ENCODE results near the gene PHF5A. TPM values are rescaled to one million over a fixed set of nuclear protein-coding genes. Genes with fewer than 3 reads are reported as not detected.

The PHF5A gene
- total RNA-seq, 2 experiments from 2014 or later = 41.3 to 44.2 TPM

DNA sequence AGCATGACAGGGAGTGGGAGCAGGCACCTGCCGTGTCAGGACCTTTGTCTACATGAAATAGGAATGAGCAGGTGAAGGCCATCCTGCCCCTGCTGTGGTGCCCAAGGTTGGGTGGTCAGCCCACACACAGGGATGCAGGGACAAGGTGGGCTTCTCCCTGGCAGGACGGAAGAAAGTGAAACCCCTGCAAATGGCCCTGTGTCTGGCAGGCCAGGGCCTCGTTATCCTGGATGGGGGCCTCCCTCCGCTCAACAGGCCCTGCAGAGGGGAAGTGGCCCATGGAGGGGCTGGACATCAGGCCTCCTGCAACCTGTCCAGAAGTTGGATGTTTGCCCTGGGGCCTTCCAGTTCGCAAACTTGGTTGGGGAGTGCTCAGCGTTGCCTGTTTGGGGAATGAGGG is 36.8 kb downstream of the PHF5A start:
- Mint-ChIP-seq H3K4me3 (no peak overlapping the region), H3K36me3 (ENCODE audit: low read depth) (peaks cover 45% of the 10 kb centered on the region), H3K4me1 (ENCODE audit: low read depth) (peaks cover 5% of the 10 kb centered on the region), H3K9me3 (no peaks in the 10 kb centered on the region), H3K27me3 (no peaks in the 10 kb centered on the region), H3K27ac (peak overlapping the region; percentile 42)
- peaks cover 14% of the 10 kb centered on the region for H3K4me1 ChIP-seq (ENCODE audit: insufficient read depth, low read length)
- H3K27me3 ChIP-seq (ENCODE audit: control insufficient read depth in 1 of 2, insufficient read depth in 2 of 2, low read length in 2 of 2) = no peaks in the 10 kb centered on the region
- DNase-seq (no peak), ATAC-seq (ENCODE audit: poor library complexity) (no peak)
- no peaks in the 10 kb centered on the region for H3K9me3 ChIP-seq (ENCODE audit: control insufficient read depth in 1 of 2, insufficient read depth in 1 of 2, low read length in 2 of 2)
- TF ChIP-seq, protein P1, sequence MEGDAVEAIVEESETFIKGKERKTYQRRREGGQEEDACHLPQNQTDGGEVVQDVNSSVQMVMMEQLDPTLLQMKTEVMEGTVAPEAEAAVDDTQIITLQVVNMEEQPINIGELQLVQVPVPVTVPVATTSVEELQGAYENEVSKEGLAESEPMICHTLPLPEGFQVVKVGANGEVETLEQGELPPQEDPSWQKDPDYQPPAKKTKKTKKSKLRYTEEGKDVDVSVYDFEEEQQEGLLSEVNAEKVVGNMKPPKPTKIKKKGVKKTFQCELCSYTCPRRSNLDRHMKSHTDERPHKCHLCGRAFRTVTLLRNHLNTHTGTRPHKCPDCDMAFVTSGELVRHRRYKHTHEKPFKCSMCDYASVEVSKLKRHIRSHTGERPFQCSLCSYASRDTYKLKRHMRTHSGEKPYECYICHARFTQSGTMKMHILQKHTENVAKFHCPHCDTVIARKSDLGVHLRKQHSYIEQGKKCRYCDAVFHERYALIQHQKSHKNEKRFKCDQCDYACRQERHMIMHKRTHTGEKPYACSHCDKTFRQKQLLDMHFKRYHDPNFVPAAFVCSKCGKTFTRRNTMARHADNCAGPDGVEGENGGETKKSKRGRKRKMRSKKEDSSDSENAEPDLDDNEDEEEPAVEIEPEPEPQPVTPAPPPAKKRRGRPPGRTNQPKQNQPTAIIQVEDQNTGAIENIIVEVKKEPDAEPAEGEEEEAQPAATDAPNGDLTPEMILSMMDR (IDR thresholded peaks at IDR 0.05) = no peak
- intact Hi-C loops (cut with DNase I, micrococcal nuclease) = no loop called here
- CTCF ChIA-PET = no interaction called here
- H3K36me3 ChIP-seq (ENCODE audit: insufficient read depth, low read length) = peaks cover 51% of the 10 kb centered on the region
- H3K4me3 ChIP-seq (ENCODE audit: low read length) = no peak overlapping the region
- POLR2A ChIA-PET = no interaction called here
- no peak overlapping the region for H3K27ac ChIP-seq (ENCODE audit: low read depth in 1 of 2, low read length in 2 of 2)

DNA sequence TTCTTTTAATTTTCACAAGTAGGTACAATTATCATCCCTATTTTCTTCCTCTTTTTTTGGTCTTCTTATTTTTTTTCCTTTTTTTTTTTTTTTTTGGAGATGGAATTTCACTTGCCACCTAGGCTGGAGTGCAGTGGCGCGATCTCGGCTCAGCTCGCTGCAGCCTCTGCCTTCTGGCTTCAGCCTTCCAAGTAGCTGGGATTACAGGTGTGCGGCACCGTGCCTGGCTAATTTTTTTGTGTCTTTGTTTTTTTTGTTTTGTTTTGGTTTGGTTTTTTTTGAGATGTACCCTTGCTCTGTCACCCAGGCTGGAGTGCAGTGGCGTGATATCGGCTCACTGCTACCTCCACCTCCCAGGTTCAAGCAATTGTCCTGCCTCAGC is 38.5 kb downstream of the PHF5A start:
- Mint-ChIP-seq H3K9me3 (no peaks in the 10 kb centered on the region), H3K27ac (no peak overlapping the region), H3K36me3 (ENCODE audit: low read depth) (peaks cover 41% of the 10 kb centered on the region), H3K4me3 (no peak overlapping the region), H3K27me3 (no peaks in the 10 kb centered on the region), H3K4me1 (ENCODE audit: low read depth) (peaks cover 15% of the 10 kb centered on the region)
- no peak for ATAC-seq (ENCODE audit: poor library complexity)
- ChIA-PET POLR2A (no interaction called here), CTCF (interaction anchor here (0.6 kb wide), 1 partner anchor 216 kb away, joined by 3 read pairs; no protein-coding TSS in a partner anchor)
- intact Hi-C loops (cut with DNase I, micrococcal nuclease) = no loop called here
- Histone ChIP-seq H3K36me3 (ENCODE audit: insufficient read depth, low read length) (peaks cover 41% of the 10 kb centered on the region), H3K9me3 (ENCODE audit: control insufficient read depth in 1 of 2, insufficient read depth in 1 of 2, low read length in 2 of 2) (no peaks in the 10 kb centered on the region), H3K4me3 (ENCODE audit: low read length) (no peak overlapping the region), H3K4me1 (ENCODE audit: insufficient read depth, low read length) (peaks cover 13% of the 10 kb centered on the region), H3K27ac (ENCODE audit: low read depth in 1 of 2, low read length in 2 of 2) (no peak overlapping the region), H3K27me3 (ENCODE audit: control insufficient read depth in 1 of 2, insufficient read depth in 2 of 2, low read length in 2 of 2) (no peaks in the 10 kb centered on the region)
- TF ChIP-seq, protein P1 (IDR thresholded peaks at IDR 0.05) = no peak
- DNase-seq = no peak

DNA sequence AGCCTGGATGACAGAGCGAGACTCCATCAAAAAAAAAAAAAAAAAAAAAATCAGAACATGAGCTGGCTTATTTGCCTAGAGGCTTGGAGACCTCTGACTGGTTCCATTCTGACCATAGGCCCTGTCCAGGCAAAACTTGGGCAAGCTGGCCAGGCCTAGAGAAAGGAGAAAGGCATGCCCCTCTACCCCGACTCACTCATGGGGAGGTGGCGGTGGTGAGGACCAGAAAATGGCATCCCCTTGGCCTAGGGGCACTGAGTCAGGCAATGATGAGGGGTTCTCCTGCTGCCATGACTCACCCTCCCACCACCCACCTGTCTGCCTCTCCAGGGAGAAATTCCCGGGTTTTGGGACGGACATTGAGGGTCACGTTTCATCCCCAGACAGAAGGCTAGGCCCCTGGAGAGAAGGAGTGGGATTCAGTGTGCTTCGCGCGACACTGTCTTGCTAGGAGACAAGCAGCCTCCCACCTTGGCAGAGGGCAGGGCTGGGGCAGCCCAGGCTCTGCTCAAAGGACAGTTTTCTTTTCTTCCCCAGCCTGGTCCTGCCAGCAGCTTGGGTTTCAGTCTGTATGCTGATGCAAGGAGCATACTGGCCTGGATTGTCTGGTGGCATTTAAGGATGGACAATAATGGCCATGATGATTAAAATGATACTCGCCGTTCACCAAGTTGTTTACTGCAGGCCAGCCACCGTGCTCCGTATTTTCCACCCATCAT is 39.1 kb downstream of the PHF5A start:
- CTCF ChIA-PET = no interaction called here
- peaks cover 39% of the 10 kb centered on the region for H3K36me3 ChIP-seq (ENCODE audit: insufficient read depth, low read length)
- no peak for ATAC-seq (ENCODE audit: poor library complexity)

More for the DNA sequence above, 39.1 kb downstream of the PHF5A start:
- Mint-ChIP-seq H3K36me3 (ENCODE audit: low read depth) (peaks cover 37% of the 10 kb centered on the region), H3K27me3 (no peaks in the 10 kb centered on the region), H3K4me3 (no peak overlapping the region), H3K4me1 (ENCODE audit: low read depth) (peaks cover 15% of the 10 kb centered on the region), H3K9me3 (no peaks in the 10 kb centered on the region), H3K27ac (no peak overlapping the region)
- no peak overlapping the region for H3K4me3 ChIP-seq (ENCODE audit: low read length)
- H3K27me3 ChIP-seq (ENCODE audit: control insufficient read depth in 1 of 2, insufficient read depth in 2 of 2, low read length in 2 of 2) = no peaks in the 10 kb centered on the region
- POLR2A ChIA-PET = no interaction called here
- peaks cover 13% of the 10 kb centered on the region for H3K4me1 ChIP-seq (ENCODE audit: insufficient read depth, low read length)
- intact Hi-C loops (cut with DNase I, micrococcal nuclease) = no loop called here
- TF ChIP-seq, protein P1 (IDR thresholded peaks at IDR 0.05) = no peak
- no peak overlapping the region for H3K27ac ChIP-seq (ENCODE audit: low read depth in 1 of 2, low read length in 2 of 2)
- DNase-seq = no peak
- H3K9me3 ChIP-seq (ENCODE audit: control insufficient read depth in 1 of 2, insufficient read depth in 1 of 2, low read length in 2 of 2) = no peaks in the 10 kb centered on the region
